GM21528 (cell line): ENCODE results near the gene CDK10.

Source experiments
- ATAC-seq: cut with Tn5 transposase; IDR thresholded peaks from one replicate; pipeline ENCODE4 v1.9.1; 2021; ENCODE audit warnings: mild to moderate bottlenecking, moderate library complexity; ENCODE audit not compliant: unreplicated experiment, low FRiP score

Gene CDK10

GRCh38 chr16:89710709-89711564 is 24.4 kb downstream of the CDK10 start:
- no peak for ATAC-seq

GRCh38 chr16:89711601-89712273 is 25.2 kb downstream of the CDK10 start:
- ATAC-seq = peak; percentile 56

- no peak for ATAC-seq
Measured at GRCh38 chr16:89712274-89712781, 25.8 kb downstream of the CDK10 start.

- ATAC-seq = no peak
Measured at GRCh38 chr16:89716493-89716892, 30.0 kb downstream of the CDK10 start.

GRCh38 chr16:89716916-89717687 is 30.6 kb downstream of the CDK10 start:
- ATAC-seq = no peak

- ATAC-seq = no peak
Measured at GRCh38 chr16:89717688-89718505, 31.4 kb downstream of the CDK10 start.

- ATAC-seq = peak; percentile 19
Measured at GRCh38 chr16:89720551-89720812, 34.0 kb downstream of the CDK10 start.

GRCh38 chr16:89720813-89721545 is 34.5 kb downstream of the CDK10 start, which contains the start of the genes VPS9D1 and ZNF276:
TSS of gene VPS9D1 (minus strand) at chr16:89720898. CDS start at chr16:89720861, 37 bp downstream.
TSS of gene ZNF276 (plus strand) at chr16:89721537. CDS start at chr16:89721641, 104 bp downstream.
- peak; percentile 49 for ATAC-seq

- ATAC-seq = peak; percentile 23
Measured at GRCh38 chr16:89721546-89722391, 35.3 kb downstream of the CDK10 start.

- ATAC-seq = peak; percentile 31
Measured at GRCh38 chr16:89722392-89723278, 36.1 kb downstream of the CDK10 start.

GRCh38 chr16:89723279-89724250 is 37.1 kb downstream of the CDK10 start:
- ATAC-seq = no peak

- ATAC-seq = no peak
Measured at GRCh38 chr16:89727406-89728120, 41.1 kb downstream of the CDK10 start.

- no peak for ATAC-seq
Measured at GRCh38 chr16:89729293-89729692, 42.8 kb downstream of the CDK10 start.

- ATAC-seq = no peak
Measured at GRCh38 chr16:89729863-89730593, 43.5 kb downstream of the CDK10 start.

GRCh38 chr16:89730610-89731234 is 44.2 kb downstream of the CDK10 start:
- no peak for ATAC-seq
